NCI-H2081 treated with DMSO at 0.1 percent for 48 hours (cell line): ENCODE results near the gene WDR35.
A peak's percentile ranks its signal among the peaks of the same experiment; 100 is the strongest.
"Not testable (repeated sequence)": the region's sequence is repeated elsewhere in the genome, so short reads cannot be mapped to it uniquely, and the experiment has no call there.

Experiments used
- DNase-seq: peaks from one replicate; lab custom pipeline; 2025; lab: John Stamatoyannopoulos, UW

Gene WDR35

GRCh38 chr2:19937004-19937403 lies 52.9 kb downstream of the WDR35 start:
- DNase-seq: no peak

GRCh38 chr2:19936203-19936602 lies 53.7 kb downstream of the WDR35 start:
- no peak for DNase-seq

- no peak for DNase-seq
Observed at GRCh38 chr2:19933351-19933981, 56.4 kb downstream of the WDR35 start.

- no peak for DNase-seq
Observed at GRCh38 chr2:19932928-19933327, 57.0 kb downstream of the WDR35 start.

GRCh38 chr2:19929226-19929625 lies 60.7 kb downstream of the WDR35 start:
- no peak for DNase-seq

- not testable (repeated sequence) for DNase-seq
Observed at GRCh38 chr2:19927816-19928215, 62.1 kb downstream of the WDR35 start.

GRCh38 chr2:19924526-19924925 lies 65.4 kb downstream of the WDR35 start:
- not testable (repeated sequence) for DNase-seq

GRCh38 chr2:19922188-19922587 lies 67.7 kb downstream of the WDR35 start:
- DNase-seq: not testable (repeated sequence)

- DNase-seq: no peak
Observed at GRCh38 chr2:19916385-19916950, 73.4 kb downstream of the WDR35 start.

GRCh38 chr2:19914266-19914975 lies 75.5 kb downstream of the WDR35 start:
- no peak for DNase-seq

GRCh38 chr2:19911808-19912509 lies 77.9 kb downstream of the WDR35 start:
- DNase-seq: no peak

- DNase-seq: no peak
Observed at GRCh38 chr2:19902216-19902740, 87.6 kb downstream of the WDR35 start.

GRCh38 chr2:19901442-19902215 lies 88.3 kb downstream of the WDR35 start, which contains the start of gene TTC32:
TSS of gene TTC32 (minus strand) at chr2:19901983. CDS start at chr2:19901854, 129 bp downstream.
- DNase-seq: peak; percentile 80

- DNase-seq: no peak
Observed at GRCh38 chr2:19900931-19901441, 88.9 kb downstream of the WDR35 start.

- no peak for DNase-seq
Observed at GRCh38 chr2:19899985-19900930, 89.6 kb downstream of the WDR35 start.

GRCh38 chr2:19898592-19899329 lies 91.1 kb downstream of the WDR35 start:
- DNase-seq: no peak

GRCh38 chr2:19897623-19898245 lies 92.2 kb downstream of the WDR35 start:
- no peak for DNase-seq

GRCh38 chr2:19895535-19895934 lies 94.4 kb downstream of the WDR35 start:
- DNase-seq: no peak
